Endothelial cell of hepatic sinusoid (primary cell): ENCODE measurements around the gene CAMTA1.

ENCODE experiments used
- in situ Hi-C: cut with HindIII; loops from 2 replicates; pipeline ENCODE4 v1.10.0; 2017; ENCODE audit warnings: low sequenced_read_pairs

Gene CAMTA1

DNA sequence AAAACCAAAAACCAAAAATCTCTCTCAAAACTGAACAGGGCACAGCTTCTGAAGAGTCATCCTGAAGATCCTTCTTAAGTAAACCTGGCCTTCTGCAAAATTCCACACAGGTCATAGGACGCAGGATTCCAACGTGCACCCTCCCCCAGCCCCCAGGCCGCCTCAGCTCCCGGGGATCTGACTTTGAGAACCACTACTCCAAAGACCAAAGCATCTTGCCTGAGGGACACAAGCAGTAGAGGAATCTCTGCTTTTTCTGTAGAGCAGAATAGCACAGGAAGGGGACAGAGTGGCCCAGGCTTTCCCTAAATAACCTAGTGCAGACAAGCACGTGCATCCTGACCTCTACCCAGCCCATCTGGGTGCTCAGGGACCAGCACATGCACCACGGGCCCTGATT is 881.0 kb downstream of the CAMTA1 start:
- in situ Hi-C loops: no loop called here

DNA sequence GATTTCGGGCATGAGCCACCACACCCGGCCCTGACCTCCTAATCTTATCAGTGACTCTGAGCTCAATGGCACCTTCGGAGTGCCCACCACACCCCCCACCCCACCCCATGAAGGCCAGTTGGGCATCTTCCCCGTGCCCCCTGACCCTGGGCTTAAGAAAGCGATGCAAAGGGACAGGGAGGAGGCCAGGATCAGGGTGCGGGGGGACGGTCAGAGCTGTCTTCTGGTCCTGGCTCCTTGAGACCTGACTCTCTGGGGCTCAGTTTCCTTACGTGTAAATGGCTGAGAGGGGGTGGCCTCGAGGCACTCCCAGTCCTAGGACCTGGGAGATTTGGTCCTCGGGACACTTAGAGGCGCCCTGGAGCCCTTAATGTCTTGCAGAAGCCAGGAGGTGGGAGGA is 881.9 kb downstream of the CAMTA1 start:
- in situ Hi-C loops: no loop called here

DNA sequence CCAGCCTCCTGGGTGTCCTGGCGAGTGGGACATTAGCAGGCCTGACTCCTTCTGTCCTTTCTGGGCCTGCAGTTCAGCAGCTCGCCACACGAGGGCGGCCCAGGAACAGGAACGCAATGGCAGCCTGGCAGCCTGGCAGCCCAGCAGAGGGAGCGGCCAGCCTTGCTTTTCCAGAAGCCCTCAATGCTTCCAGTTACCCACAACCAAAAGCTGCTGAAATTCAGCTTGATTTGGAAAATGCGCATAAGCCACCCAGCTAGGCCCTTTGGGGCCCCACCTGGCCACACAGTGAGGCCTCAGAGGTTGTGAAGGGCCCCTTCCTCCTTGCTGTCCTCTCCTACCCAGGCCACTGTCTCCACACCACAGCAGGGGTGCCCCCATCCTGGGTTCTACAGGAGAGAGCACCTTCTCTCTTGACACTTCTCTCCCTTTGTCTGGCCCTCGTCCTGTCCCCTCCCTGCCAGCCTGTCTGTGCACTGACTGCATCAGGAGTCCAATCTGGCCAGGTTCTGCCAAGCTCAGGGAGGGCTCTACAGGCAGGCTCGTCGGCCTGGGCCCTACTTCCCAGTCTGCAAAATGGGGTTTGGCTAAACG is 882.5 kb downstream of the CAMTA1 start:
- in situ Hi-C loops: no loop called here

DNA sequence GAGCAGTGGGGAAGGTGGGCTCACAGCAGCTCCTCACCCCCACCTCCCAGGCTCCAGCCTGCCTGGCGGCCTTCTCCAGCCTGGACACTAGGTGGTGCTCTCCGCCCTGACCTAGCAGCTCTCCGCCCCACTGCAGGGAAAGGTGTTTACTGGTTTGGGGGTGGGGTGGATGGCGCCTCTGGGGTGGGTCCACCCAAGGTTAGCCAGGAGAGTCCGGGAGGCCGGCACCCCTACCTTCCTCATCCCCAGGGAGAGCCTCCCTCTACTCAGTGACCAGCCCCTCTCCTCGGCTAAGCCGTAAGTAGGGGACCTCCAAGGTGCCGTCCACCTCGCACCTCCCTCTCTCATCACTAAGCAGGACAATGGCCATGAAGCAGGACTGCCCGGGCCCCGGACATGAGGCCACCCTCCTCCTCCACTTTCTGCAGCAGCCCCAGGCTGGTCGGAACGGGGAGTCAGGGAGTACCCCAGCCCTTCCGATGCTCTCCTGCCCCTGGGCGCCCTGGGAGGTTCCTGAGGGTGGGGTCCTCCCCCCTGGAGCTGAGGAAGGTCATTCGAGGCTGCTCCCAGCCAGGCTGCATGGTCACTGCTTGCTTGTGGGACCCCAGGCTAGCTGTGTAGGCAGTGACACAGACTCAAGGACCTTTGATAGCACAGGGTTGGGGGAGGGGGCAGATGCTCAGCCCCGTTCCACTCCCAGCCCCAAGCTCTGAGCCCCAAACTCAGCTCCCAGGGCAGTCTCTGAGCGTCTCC is 884.5 kb downstream of the CAMTA1 start:
- in situ Hi-C loops: no loop called here

DNA sequence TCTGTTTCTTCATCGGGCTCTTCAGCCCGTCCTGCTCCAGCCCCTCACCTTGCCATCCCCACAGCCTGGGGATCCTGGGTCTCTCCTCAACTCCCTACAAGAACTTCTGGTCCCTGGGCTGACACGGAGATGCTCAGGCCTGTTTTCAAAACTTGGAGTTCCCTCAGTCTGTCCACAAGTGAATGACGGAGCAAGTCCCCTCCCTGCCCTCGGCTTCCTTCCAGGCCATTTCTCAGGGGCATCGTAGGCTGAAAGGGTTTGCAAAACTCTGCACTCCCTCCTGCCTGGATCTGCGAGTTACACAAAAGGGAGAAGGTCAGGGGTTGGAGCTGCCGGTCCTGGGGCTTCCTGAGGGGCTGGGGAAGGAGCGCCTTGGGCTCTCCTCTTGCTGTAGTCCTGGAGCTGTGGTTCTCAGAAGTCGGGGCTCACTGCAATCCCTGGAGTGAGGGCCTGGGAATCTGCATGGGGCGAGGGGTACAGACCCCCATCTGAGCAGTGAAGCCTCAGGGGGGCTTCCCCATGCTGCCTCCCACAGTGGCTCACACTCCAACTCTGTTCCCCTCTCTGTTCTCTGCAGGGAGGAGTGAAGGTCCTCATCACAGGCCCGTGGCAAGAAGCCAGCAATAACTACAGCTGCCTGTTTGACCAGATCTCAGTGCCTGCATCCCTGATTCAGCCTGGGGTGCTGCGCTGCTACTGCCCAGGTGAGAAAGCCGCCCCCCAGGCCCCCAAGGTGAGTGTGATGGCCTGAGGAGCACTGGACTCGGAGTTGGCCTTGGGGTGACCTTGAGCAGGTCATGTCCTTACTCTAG is 885.3 kb downstream of the CAMTA1 start:
- in situ Hi-C loops: no loop called here

- in situ Hi-C loops: no loop called here
These were observed 885.9 kb downstream of the CAMTA1 start for GRCh38 chr1:7671146-7671465.

- in situ Hi-C loops: no loop called here
These were observed 886.4 kb downstream of the CAMTA1 start for GRCh38 chr1:7671676-7672075.

DNA sequence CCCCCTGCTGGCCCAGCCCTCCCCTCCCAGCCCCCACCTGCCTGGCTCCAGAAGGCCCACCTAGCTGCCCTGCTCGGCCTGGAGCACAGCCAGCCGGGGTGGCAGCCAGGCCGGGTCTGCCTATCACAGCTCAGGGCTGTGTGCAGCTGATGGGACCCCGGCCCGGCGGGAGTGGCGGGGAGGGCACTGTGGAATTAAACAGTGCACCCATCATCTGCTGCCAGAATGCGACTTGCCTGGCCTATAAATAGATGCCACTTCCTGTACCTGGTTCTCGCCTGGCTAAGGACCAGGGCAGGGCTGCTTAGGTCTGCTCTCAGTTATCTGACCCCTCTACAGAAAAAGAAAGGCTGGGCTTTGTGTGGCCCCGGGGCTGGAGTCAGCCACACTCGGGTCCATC is 887.6 kb downstream of the CAMTA1 start:
- in situ Hi-C loops: no loop called here

- in situ Hi-C loops: no loop called here
These were observed 889.7 kb downstream of the CAMTA1 start for GRCh38 chr1:7674972-7675371.

- in situ Hi-C loops: no loop called here
These were observed 890.4 kb downstream of the CAMTA1 start for GRCh38 chr1:7675431-7676273.

DNA sequence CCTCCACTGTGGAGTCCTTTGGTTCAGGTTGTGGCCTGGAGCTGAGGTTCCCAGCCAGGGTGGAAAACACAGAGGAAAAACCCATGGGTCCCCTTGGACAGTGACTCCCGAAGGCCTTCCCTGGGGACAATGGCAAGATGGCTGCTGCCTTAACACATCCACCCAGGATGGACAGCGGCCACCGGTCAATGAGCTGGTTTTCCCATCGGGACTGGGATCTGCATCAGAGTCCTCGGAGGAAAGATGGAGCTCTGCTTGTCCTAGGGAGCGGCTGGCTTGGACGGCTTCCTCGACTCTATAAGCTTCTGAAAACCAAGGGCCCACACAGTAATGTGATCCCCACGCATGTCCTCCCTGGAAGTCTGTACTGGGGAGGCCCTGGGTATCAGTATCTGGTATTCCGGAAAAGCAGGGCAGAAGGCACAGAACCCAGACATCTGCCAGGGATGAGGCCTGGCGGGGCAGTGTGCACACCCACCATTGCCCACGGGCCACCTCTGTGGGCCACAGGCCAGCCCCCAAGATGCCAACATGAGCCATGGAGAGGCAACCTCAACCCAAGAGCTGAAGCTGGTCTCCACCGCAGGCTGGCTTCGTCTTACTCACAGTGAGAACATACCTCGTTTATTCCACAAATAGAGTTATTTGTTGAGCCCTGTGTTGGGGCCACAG is 891.2 kb downstream of the CAMTA1 start:
- in situ Hi-C loops: no loop called here

DNA sequence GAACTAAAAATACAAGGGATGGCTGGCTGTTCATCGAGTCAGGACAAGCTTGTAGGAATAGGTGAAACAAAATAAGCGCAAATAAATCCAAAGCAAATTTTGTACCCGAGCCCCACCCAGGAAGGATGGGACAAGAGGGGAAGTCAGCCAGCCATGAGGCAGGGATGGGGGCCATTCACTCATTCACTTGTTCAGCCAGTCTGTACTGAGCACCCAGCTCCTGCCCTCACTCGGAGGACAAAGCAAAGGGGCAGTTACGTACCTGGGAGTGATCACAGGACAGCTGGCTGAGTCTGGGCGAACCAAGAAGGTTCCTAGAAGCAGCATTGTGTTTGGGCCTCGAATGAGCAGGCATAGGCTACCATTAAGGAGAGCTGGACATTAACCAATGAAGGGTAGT is 891.9 kb downstream of the CAMTA1 start:
- in situ Hi-C loops: no loop called here

DNA sequence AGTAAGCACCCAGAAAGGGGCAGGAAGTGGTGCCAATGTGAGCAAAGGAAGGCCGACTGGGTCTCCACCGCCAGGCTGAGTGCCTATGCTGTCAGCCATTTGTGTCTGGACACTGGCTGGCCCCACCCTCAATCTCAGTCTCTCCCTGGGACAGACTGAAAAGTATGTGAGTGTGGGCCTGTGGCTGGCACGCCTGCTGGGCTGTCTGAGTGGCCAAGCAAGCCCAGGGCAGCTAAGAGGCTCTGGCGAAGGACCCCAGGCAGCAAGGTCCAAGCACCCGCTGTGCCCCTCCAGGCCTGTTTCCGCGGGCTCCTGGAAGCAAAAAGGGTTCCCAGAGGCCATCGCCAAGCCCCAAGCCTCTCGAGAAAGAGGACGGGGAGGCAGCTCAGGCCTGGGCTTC is 892.6 kb downstream of the CAMTA1 start:
- in situ Hi-C loops: no loop called here

DNA sequence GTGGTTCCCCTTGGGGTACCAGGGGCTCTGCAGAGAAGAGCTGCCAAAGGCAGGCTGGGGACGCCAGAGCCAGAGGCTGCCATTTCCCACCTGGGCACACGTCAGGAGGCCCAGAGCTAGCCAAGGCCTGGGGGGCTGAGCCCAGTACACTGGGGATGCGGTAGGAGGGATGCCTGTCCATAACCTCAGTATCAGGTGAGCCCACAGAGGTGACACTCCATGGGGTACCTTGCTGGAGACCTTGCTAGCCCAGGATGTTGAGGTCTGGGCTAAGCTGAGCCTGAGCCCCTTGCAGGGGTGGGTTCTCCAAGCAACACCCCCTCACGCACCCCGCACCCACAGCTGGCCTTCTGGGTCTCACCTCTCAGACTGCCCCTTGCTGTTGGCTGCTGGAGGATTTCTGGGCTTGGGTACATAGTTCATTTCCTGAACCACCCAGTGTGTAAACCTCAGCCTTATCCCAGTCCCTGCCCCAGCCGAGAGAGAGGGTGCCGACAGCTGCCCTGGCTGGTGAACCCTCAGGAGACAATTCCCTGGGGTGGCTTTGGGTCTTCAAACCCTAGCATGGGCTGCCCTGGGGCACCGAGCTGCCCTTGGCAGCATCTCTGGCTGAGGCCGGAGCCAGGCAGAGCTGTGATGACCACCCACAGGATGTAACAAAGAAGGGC is 893.4 kb downstream of the CAMTA1 start:
- in situ Hi-C loops: no loop called here

DNA sequence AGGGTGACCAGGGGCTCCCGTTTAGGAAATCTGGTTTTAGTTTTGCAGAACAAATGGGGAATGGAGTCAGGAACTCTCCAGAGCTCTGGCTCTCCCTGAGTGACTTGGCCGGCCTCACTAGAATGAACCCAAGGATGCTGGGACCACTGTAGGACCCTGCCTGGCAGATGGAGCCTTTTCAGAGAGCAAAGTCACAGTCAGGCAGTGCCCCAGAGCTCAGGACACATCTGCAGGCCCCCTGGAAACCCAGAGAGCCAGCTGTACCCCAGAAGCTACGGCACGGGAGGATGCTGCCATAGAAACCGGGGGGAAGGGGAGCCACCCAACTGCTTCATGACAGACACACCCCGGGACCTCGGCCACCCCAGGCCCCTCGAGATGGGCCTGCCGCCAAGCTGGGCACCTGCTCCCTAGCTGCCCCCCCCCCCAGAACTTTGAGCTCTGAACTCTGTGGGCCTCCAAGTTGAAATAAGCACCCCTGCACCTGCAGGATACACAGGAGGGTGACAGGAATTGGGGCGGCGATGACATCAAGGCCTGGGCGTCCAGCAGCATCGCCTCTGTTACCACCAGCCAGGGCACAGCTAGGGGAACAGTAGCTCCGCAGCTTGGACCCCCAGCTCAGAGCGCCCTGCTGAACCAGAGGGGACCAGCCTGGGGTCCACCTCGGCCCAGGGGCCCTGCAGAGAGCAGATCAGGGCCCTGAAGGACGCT is 894.1 kb downstream of the CAMTA1 start:
- in situ Hi-C loops: no loop called here

DNA sequence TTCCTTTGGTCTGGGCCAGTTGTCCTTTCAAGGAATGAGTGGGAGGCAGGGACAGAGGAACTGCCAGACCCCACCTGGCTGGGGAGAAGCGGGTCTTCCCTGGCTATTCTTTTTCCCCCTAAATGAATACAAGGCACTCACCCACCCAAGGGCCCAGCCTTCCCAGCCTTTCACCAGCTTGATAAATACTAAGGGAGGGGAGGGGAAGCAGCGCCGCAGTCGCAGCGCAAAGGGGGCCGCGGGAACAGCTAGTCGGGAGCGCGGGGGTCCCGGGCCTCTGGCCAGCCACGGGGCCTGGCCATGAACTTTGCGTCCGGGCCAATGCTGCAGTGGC is 894.6 kb downstream of the CAMTA1 start:
- in situ Hi-C loops: loop anchor here (10.0 kb wide), 1 partner anchor 225 kb away; no protein-coding TSS in a partner anchor

DNA sequence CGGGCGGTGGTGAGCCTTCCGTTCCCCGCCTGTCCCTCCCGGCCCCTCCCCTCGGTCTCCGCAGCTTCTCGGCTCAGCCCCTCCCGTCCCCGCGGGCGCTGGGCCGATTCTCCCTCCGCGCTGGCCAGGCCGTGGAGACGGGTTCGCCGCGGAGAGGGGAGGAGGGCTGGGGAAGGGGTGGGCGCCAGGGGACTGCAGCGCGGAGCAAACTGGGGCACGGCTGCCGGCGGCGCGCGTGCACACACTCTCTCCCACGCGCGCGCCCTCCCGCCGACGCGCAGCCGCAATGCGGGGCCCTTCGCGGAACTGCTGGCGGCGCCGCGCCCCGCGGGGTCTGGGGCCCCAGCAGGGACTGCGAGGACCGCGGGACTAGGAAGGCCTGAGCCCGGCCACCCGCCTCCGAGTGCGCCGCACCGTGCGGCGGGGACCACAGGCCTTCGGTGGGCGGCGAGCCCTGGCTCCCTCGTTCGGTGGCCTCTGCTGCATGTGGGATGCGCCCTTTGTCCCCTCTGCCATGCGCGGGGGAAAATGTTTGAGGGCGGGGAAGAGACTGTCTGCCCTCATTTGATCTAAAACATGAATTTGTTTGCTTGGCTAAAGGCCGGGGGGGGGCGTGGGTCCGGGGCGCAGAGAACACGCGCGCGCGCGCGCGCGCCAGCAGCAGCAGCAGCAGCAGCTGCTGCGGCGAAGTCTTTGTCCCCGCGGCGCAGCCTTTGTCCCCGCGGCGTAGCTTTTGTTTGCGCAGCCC is 895.1 kb downstream of the CAMTA1 start:
- in situ Hi-C loops: loop anchor here (10.0 kb wide), 1 partner anchor 224 kb away; no protein-coding TSS in a partner anchor

DNA sequence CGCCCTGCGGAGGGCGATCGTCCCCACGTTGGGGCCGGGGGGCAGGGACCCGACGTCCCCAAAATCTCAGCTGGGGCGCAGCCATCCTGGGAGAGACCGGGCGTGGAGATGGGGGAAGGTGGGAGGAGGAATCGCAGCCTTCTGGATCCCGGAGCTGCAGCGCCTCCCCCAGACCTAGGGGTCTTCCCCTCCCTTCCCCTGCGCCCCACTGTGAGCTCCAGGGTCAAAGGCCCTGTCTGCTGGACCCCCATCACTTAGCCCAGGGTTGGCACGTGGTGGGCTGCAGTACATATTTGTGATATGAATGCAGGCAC is 895.7 kb downstream of the CAMTA1 start:
- in situ Hi-C loops: loop anchor here (10.0 kb wide), 1 partner anchor 224 kb away; no protein-coding TSS in a partner anchor

DNA sequence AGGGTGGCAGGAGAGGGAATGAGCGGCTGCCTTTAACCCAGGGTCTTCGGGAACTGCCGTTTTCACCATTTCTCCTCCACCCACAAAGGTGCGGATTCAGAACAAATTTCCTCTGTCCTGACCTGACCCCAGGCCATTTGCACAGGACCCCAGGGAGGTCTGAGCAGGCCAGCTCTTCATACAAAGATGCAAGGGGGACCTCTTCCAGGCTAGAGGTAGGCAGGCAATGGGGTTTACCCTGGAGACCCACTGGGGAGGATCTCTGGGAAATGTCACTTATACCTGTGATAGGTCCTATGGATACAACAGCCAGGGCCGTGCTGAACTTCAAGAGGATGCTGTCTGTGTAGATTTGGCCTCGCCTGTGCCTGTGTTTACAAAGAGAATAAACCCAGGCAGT is 896.1 kb downstream of the CAMTA1 start:
- in situ Hi-C loops: loop anchor here (10.0 kb wide), 1 partner anchor 223 kb away; no protein-coding TSS in a partner anchor
